Fibroblast of lung (primary cell): ENCODE results near the gene GRM8. TPM values are rescaled to one million over a fixed set of nuclear protein-coding genes. Genes with fewer than 3 reads are reported as not detected.

Source experiments
- DNase-seq, 2 donors: peaks; one replicate each; pipeline versions ENCODE4 v3.0.0 to v3.0.0-alpha.2; 2010; ENCODE audit warnings: low read depth in 2 of 2
- H2AFZ ChIP-seq: 2 replicates; pipeline ENCODE4 v1.5.1; 2012; ENCODE audit warnings: low read length, control low read depth, inconsistent platforms
- H3K27ac ChIP-seq: 2 replicates; pipeline ENCODE4 v1.5.1; 2011; ENCODE audit warnings: low read length, control low read depth; ENCODE audit not compliant: insufficient read depth
- H3K27me3 ChIP-seq: 2 replicates; pipeline ENCODE4 v1.5.1; 2011; ENCODE audit warnings: mild to moderate bottlenecking, low read length; ENCODE audit not compliant: control insufficient read depth, insufficient read depth
- H3K36me3 ChIP-seq: 2 replicates; pipeline ENCODE4 v1.5.1; 2011; ENCODE audit warnings: low read length; ENCODE audit not compliant: control insufficient read depth, insufficient read depth
- H3K4me1 ChIP-seq: 2 replicates; pipeline ENCODE4 v1.5.1; 2011; ENCODE audit warnings: low read length; ENCODE audit not compliant: control insufficient read depth, insufficient read depth; ENCODE audit errors: extremely low read depth
- H3K4me2 ChIP-seq: 2 replicates; pipeline ENCODE4 v1.5.1; 2011; ENCODE audit warnings: low read length, control low read depth; ENCODE audit not compliant: insufficient read depth; ENCODE audit errors: extremely low read depth
- H3K4me3 ChIP-seq, 4 experiments: fragments of 200-600 bp in 1 of 4; sonication (generic) in 1 of 4; replicated peaks in 1 of 4; 2 replicates each; pipeline ENCODE4 v1.5.1; 2011 to 2016; ENCODE audit warnings: low read length in 4 of 4, low read depth in 3 of 4, mild to moderate bottlenecking in 3 of 4, control low read depth in 2 of 4, inconsistent platforms in 1 of 4, mixed read lengths in 1 of 4; ENCODE audit not compliant: insufficient read depth in 1 of 4; ENCODE audit errors: control extremely low read depth in 1 of 4
- H3K79me2 ChIP-seq: 2 replicates; pipeline ENCODE4 v1.5.1; 2012; ENCODE audit warnings: mild to moderate bottlenecking, low read length, inconsistent platforms; ENCODE audit not compliant: control insufficient read depth, insufficient read depth
- H3K9ac ChIP-seq: 2 replicates; pipeline ENCODE4 v1.5.1; 2011; ENCODE audit warnings: mild to moderate bottlenecking, low read length, control low read depth; ENCODE audit not compliant: insufficient read depth
- H3K9me3 ChIP-seq: 2 replicates; pipeline ENCODE4 v1.5.1; 2012; ENCODE audit warnings: low read depth, low read length; ENCODE audit not compliant: control insufficient read depth, insufficient read depth
- H4K20me1 ChIP-seq: 2 replicates; pipeline ENCODE4 v1.5.1; 2011; ENCODE audit warnings: low read length; ENCODE audit not compliant: control insufficient read depth, insufficient read depth; ENCODE audit errors: extremely low read depth
- CTCF ChIP-seq, 2 donors: IDR thresholded peaks in 1 of 2; conservative IDR thresholded peaks in 1 of 2; 1 replicate in 1 of 2; 2 replicates in 1 of 2; pipeline ENCODE4 v1.5.1; 2011 to 2012; ENCODE audit warnings: low read length in 2 of 2, control low read depth in 1 of 2, inconsistent platforms in 1 of 2, low read depth in 1 of 2, mild to moderate bottlenecking in 1 of 2
- EZH2 ChIP-seq: IDR thresholded peaks from 2 replicates; pipeline ENCODE4 v1.5.1; 2012; ENCODE audit warnings: low read length, control low read depth, mild to moderate bottlenecking; ENCODE audit errors: missing control alignments
- polyA plus RNA-seq, 2 donors: library from polyadenylated mRNA; depleted of rRNA in 1 of 2; stranded (reverse) in 1 of 2; unstranded in 1 of 2; fragments of >200 nt; gene quantifications; 2 replicates each; pipeline ENCODE4 v1.2.1, GENCODE V29; 2011 to 2012; ENCODE audit warnings: missing spikeins in 1 of 2
- total RNA-seq: library from RNA; depleted of rRNA; stranded (reverse); fragments of >200 nt; gene quantifications from 2 replicates; pipeline ENCODE4 v1.2.1, GENCODE V29; 2014

GRM8 gene
- total and polyA plus RNA-seq, 2 donors (not counting 1 experiment from before 2014, with no cell fraction given), result not detected

GRCh38 chr7:126635545-126635944 lies 617.2 kb downstream of the GRM8 start:
- DNase-seq, result no peak
- TF ChIP-seq CTCF (conservative IDR thresholded peaks at IDR 0.05 in 1 of 2, IDR thresholded peaks at IDR 0.05 in 1 of 2; ENCODE audit: low read depth in 1 of 2, low read length in 2 of 2) (no peak), EZH2 (no peak)

GRCh38 chr7:126608339-126608776 lies 644.4 kb downstream of the GRM8 start:
- H3K9me3 ChIP-seq, result no peaks in the 10 kb centered on the region
- H4K20me1 ChIP-seq, result no peaks in the 10 kb centered on the region
- no peak overlapping the region for H3K4me2 ChIP-seq
- no peak overlapping the region for H2AFZ ChIP-seq
- no peak overlapping the region for H3K4me3 ChIP-seq
- H3K9ac ChIP-seq, result no peak overlapping the region
- H3K27ac ChIP-seq, result no peak overlapping the region
- no peaks in the 10 kb centered on the region for H3K36me3 ChIP-seq
- no peak for TF ChIP-seq CTCF (conservative IDR thresholded peaks at IDR 0.05 in 1 of 2, IDR thresholded peaks at IDR 0.05 in 1 of 2; ENCODE audit: low read depth in 1 of 2, low read length in 2 of 2)
- no peak for TF ChIP-seq EZH2
- no peaks in the 10 kb centered on the region for H3K27me3 ChIP-seq
- DNase-seq, result no peak
- no peaks in the 10 kb centered on the region for H3K79me2 ChIP-seq
- H3K4me1 ChIP-seq, result no peaks in the 10 kb centered on the region

More at GRCh38 chr7:126635545-126635944, 617.2 kb downstream of the GRM8 start:
- H3K79me2 ChIP-seq, result no peaks in the 10 kb centered on the region
- H3K27ac ChIP-seq, result no peak overlapping the region
- H4K20me1 ChIP-seq, result no peaks in the 10 kb centered on the region
- H3K36me3 ChIP-seq, result no peaks in the 10 kb centered on the region
- H3K9ac ChIP-seq, result no peak overlapping the region
- no peaks in the 10 kb centered on the region for H3K4me1 ChIP-seq
- no peaks in the 10 kb centered on the region for H3K9me3 ChIP-seq
- no peak overlapping the region for H3K4me3 ChIP-seq
- no peak overlapping the region for H2AFZ ChIP-seq
- H3K27me3 ChIP-seq, result no peaks in the 10 kb centered on the region
- no peak overlapping the region for H3K4me2 ChIP-seq

GRCh38 chr7:126606331-126606730 lies 646.4 kb downstream of the GRM8 start:
- Histone ChIP-seq H2AFZ (no peak overlapping the region), H3K9ac (no peak overlapping the region), H3K9me3 (no peaks in the 10 kb centered on the region), H3K4me2 (no peak overlapping the region), H3K27me3 (no peaks in the 10 kb centered on the region), H3K27ac (no peak overlapping the region), H3K4me1 (no peaks in the 10 kb centered on the region), H4K20me1 (no peaks in the 10 kb centered on the region), H3K36me3 (no peaks in the 10 kb centered on the region), H3K4me3 (no peak overlapping the region), H3K79me2 (no peaks in the 10 kb centered on the region)
- no peak for DNase-seq
- no peak for TF ChIP-seq EZH2
- TF ChIP-seq CTCF (conservative IDR thresholded peaks at IDR 0.05 in 1 of 2, IDR thresholded peaks at IDR 0.05 in 1 of 2; ENCODE audit: low read depth in 1 of 2, low read length in 2 of 2), result no peak
